Upper lobe of right lung (tissue), 1 donor: ENCODE measurements around the gene LHFPL3. TPM values are rescaled to one million over a fixed set of nuclear protein-coding genes. Genes with fewer than 3 reads are reported as not detected.

Experiments
- ATAC-seq: fragments of 200-7000 bp; cut with Tn5 transposase; one replicate; pipeline ENCODE4 v1.9.1; 2020; ENCODE audit warnings: mild to moderate bottlenecking, moderate library complexity
- DNase-seq: peaks from one replicate; pipeline ENCODE4 v3.0.0-alpha.2; 2020
- H3K27ac ChIP-seq: fragments of 200-600 bp; one replicate; pipeline ENCODE4 v1.8.0; 2022
- H3K27me3 ChIP-seq: fragments of 200-600 bp; one replicate; pipeline ENCODE4 v1.8.0; 2022; ENCODE audit warnings: mild to moderate bottlenecking
- H3K36me3 ChIP-seq: fragments of 200-600 bp; one replicate; pipeline ENCODE4 v1.8.0; 2022
- H3K4me1 ChIP-seq: fragments of 200-600 bp; one replicate; pipeline ENCODE4 v1.8.0; 2022
- H3K4me3 ChIP-seq: fragments of 200-600 bp; one replicate; pipeline ENCODE4 v1.8.0; 2022; ENCODE audit warnings: mild to moderate bottlenecking
- H3K9me3 ChIP-seq: fragments of 200-600 bp; one replicate; pipeline ENCODE4 v1.8.0; 2022
- intact Hi-C: fragments of 100-400 bp; cut with DNase I; formaldehyde crosslinking; loops from one replicate; pipeline ENCODE4 v1.11.0; 2022
- total RNA-seq: library from RNA; stranded (reverse); fragmentation: NEBNext Ultra II Directional; extraction: Animal tissue kit (Norgen Biotek cat#: 25700); gene quantifications from one replicate; pipeline ENCODE4 v1.2.1, GENCODE V29; 2021
- TF ChIP-seq, protein P1 (sequence below): fragments of 200-600 bp; IDR thresholded peaks from one replicate; pipeline ENCODE4 v1.8.0; 2022; ENCODE audit warnings: antibody characterized with exemption
- donor health status: DM: no; HTN: yes; CAD: no; lungs with severe emphysema.

LHFPL3 gene
- total RNA-seq, 1 donor from 2014 or later: not detected

DNA sequence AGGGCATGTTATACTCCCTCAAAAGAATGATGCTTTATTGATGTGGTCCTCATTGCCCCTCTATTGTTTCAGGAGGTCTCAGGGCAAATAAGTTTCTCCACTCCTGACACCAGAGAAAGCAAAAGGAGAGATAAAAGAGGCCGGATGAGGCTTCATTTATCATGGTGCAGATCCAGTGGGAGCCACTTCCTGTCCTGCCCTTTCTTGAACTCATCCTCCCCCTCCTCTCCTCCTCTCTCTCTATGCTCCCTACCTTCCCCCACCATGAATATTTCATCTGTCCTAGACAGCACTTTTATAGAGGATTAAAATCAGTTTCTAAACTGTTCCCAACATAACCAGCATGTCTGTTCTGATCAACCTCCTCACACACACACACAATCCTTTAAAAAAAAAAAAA is 513.4 kb downstream of the LHFPL3 start:
- Histone ChIP-seq H3K4me1 (no peaks in the 10 kb centered on the region), H3K4me3 (no peak overlapping the region), H3K27me3 (peaks cover 5% of the 10 kb centered on the region), H3K27ac (no peak overlapping the region), H3K36me3 (no peaks in the 10 kb centered on the region), H3K9me3 (no peaks in the 10 kb centered on the region)
- no peak for DNase-seq
- ATAC-seq: no peak
- TF ChIP-seq, protein P1, sequence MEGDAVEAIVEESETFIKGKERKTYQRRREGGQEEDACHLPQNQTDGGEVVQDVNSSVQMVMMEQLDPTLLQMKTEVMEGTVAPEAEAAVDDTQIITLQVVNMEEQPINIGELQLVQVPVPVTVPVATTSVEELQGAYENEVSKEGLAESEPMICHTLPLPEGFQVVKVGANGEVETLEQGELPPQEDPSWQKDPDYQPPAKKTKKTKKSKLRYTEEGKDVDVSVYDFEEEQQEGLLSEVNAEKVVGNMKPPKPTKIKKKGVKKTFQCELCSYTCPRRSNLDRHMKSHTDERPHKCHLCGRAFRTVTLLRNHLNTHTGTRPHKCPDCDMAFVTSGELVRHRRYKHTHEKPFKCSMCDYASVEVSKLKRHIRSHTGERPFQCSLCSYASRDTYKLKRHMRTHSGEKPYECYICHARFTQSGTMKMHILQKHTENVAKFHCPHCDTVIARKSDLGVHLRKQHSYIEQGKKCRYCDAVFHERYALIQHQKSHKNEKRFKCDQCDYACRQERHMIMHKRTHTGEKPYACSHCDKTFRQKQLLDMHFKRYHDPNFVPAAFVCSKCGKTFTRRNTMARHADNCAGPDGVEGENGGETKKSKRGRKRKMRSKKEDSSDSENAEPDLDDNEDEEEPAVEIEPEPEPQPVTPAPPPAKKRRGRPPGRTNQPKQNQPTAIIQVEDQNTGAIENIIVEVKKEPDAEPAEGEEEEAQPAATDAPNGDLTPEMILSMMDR: no peak
- intact Hi-C loops: no loop called here

DNA sequence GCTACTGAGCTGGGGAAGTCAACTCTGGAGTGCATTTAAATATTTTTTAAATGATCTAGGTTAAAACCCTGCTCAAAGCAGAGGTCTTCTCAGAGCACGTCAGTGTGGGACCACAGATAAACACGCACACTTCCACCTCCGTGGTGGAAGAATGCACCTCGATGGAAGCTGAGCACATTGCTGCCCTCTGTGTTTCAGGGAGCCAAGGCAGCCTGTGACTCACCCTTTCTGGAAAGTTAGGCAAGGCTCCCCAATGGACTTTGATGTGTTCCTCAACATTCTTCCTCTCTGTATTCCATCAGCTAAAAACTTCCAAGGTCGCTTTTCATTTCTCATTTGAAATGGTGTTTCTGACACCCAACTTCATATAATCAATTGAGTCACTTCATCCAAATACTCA is 514.8 kb downstream of the LHFPL3 start:
- no peaks in the 10 kb centered on the region for H3K36me3 ChIP-seq
- intact Hi-C loops: no loop called here
- H3K9me3 ChIP-seq: no peaks in the 10 kb centered on the region
- DNase-seq (no peak), ATAC-seq (no peak)
- no peaks in the 10 kb centered on the region for H3K4me1 ChIP-seq
- H3K27me3 ChIP-seq: peaks cover 5% of the 10 kb centered on the region
- TF ChIP-seq, protein P1: no peak
- H3K27ac ChIP-seq: no peak overlapping the region
- no peak overlapping the region for H3K4me3 ChIP-seq

DNA sequence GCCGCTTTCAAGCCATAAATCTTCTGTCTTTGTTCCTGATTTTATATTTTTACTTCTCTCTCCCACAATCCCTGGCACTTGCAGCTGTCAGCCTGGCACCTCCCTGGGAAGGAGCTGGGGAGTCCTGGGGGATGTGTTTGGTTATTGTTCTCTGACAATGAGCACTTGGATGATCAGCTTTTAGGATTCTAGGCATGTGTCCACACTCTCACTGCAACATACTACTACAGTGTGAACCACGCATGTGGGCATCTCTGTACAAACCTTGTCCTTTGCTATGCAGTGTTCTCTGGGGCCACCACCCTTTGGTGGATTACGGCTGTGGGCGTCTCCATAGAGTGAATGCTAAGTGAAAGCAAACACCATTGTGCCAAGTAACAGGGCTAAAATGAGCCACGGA is 517.2 kb downstream of the LHFPL3 start:
- DNase-seq: no peak
- no peak for ATAC-seq

DNA sequence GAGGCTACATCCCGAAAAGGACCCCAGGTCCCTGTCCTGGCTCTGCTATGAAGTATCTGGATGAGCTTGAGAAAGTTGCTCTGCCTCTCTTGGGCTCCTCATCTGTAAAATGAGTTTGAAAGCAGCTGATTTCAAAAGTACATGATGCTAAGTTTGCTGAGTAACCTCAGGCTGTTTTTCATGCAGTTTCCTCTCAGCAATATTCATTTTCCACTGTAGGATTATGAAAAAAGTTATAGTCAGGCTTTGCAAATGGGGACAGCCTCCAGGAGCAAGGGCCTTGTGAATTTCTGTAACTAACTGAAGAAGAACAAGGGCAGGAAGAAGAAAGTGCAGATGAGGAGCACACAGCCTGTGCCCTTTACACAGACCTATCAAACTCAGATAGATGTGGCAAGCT is 518.3 kb downstream of the LHFPL3 start:
- H3K27ac ChIP-seq: no peak overlapping the region
- H3K4me1 ChIP-seq: no peaks in the 10 kb centered on the region
- H3K4me3 ChIP-seq: no peak overlapping the region
- TF ChIP-seq, protein P1: no peak
- intact Hi-C loops: no loop called here
- no peaks in the 10 kb centered on the region for H3K9me3 ChIP-seq
- ATAC-seq (no peak), DNase-seq (no peak)
- H3K27me3 ChIP-seq: no peaks in the 10 kb centered on the region
- no peaks in the 10 kb centered on the region for H3K36me3 ChIP-seq

More for the DNA sequence above, 517.2 kb downstream of the LHFPL3 start:
- Histone ChIP-seq H3K4me3 (no peak overlapping the region), H3K4me1 (no peaks in the 10 kb centered on the region), H3K9me3 (no peaks in the 10 kb centered on the region), H3K27ac (no peak overlapping the region), H3K36me3 (no peaks in the 10 kb centered on the region), H3K27me3 (no peaks in the 10 kb centered on the region)
- TF ChIP-seq, protein P1: no peak
- intact Hi-C loops: no loop called here

DNA sequence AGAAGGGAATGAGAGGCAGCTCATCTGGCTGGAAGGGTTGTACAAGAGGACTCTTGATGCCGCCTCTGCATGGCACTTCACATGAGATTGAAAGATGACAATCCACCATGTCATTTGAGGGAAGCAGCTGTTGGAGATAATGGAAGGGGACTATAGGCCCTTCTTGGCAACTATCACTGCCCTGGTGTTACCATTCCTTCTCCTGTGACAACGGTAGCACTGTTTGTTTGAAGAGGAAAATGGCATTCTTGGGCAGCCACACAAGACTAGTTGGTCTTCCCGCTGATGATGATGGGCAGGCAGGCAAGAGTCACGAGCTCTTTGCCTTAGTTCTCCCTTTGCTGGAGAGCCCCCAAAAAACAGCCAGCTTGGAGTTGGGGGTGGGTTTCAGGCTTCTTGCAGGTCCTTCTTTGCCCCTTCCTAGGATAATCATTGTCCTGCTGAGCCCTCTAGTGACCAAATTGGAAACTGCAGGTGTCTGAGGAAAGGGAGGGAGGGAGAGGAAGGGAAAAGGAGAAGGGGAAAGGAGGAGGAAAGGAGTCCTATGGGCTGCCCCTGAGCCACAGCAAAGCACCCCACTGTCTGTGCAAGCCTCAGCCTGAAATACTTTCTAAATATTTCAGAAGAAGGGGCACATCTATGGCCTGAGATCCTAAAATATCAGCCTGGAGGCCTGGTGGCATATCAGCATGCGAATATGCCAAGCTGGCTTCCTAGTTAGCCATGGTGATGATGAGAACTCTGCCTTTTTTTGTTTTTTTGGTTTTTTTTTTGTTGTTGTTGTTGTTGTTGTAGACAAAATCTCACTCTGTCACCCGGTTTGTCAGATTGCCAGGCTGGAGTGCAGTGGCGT is 520.0 kb downstream of the LHFPL3 start:
- H3K27me3 ChIP-seq: no peaks in the 10 kb centered on the region
- ATAC-seq (peak; percentile 77), DNase-seq (no peak)
- no peak overlapping the region for H3K4me3 ChIP-seq
- H3K36me3 ChIP-seq: no peaks in the 10 kb centered on the region
- H3K4me1 ChIP-seq: no peaks in the 10 kb centered on the region
- intact Hi-C loops: no loop called here
- TF ChIP-seq, protein P1: peak; percentile 79
- H3K9me3 ChIP-seq: no peaks in the 10 kb centered on the region
- no peak overlapping the region for H3K27ac ChIP-seq
